Ovary (tissue), 3 donors: Measurements from ENCODE around the gene MRPL27.

Source experiments
- EP300 ChIP-seq: sonication (generic); formaldehyde crosslinking; IDR thresholded peaks from one replicate; pipeline ENCODE4 v1.6.1; 2017; ENCODE audit warnings: antibody characterized with exemption
- POLR2A ChIP-seq: fragments of 450-650 bp; IDR thresholded peaks from one replicate; pipeline ENCODE4 v1.6.1; 2017; ENCODE audit warnings: antibody characterized with exemption, mild to moderate bottlenecking, moderate library complexity
- TF ChIP-seq, protein P1 (sequence below), 3 donors: fragments of 450-650 bp in 2 of 3; fragments of 200-600 bp in 1 of 3; IDR thresholded peaks; one replicate each; pipeline versions ENCODE4 v1.5.1 to v1.8.0; 2016 to 2022; ENCODE audit warnings: antibody characterized with exemption in 3 of 3, mild to moderate bottlenecking in 1 of 3
- donor health status: DM: no; HTN: no; CAD: no.

DNA sequence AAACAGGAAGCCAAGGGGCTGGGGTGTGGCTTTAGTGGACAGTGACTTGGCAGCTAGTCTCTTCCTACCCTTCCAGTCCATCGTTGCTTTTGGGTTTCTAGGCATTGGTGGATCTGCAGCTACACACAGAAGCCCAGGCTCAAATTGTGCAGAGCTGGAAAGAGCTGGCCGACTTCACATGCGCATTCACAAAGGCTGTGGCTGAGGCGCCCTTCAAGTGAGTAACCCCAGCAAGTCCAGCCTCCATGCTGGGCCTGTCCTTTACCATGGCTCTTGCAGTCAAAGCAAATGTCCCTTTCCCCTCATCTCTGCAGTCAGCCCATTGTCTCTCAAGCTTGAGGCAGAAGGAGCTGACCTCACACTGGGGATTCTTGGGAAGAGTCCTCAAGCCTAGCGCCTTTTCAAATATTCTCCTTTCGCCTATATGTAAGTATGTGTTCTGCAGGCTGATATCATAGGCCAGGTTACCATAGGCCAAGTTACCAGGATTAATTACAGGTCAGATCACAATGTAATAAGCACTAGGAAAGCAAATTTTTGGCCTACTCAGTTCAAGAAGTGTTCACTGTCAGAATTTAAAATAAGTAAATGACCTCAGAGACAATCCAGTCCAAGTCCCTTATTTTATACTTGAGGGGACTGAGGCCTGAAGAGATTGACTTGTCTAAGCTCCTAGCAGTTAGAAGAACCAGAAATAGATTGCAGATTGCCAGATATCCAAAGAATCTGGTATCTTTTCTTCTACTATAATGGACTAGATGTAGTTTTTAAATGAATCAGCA is 6.6 kb upstream of the MRPL27 start:
- TF ChIP-seq EP300 (no peak), POLR2A (no peak)
- TF ChIP-seq, protein P1, sequence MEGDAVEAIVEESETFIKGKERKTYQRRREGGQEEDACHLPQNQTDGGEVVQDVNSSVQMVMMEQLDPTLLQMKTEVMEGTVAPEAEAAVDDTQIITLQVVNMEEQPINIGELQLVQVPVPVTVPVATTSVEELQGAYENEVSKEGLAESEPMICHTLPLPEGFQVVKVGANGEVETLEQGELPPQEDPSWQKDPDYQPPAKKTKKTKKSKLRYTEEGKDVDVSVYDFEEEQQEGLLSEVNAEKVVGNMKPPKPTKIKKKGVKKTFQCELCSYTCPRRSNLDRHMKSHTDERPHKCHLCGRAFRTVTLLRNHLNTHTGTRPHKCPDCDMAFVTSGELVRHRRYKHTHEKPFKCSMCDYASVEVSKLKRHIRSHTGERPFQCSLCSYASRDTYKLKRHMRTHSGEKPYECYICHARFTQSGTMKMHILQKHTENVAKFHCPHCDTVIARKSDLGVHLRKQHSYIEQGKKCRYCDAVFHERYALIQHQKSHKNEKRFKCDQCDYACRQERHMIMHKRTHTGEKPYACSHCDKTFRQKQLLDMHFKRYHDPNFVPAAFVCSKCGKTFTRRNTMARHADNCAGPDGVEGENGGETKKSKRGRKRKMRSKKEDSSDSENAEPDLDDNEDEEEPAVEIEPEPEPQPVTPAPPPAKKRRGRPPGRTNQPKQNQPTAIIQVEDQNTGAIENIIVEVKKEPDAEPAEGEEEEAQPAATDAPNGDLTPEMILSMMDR (IDR thresholded peaks at IDR 0.05), result no peak
